Trophoblast cell (in vitro differentiated cells and primary cell): ENCODE data around the gene ZSCAN1.

ENCODE experiments used
- DNase-seq, 2 donors: peaks; one replicate each; pipeline ENCODE4 v3.0.0-alpha.2; 2016
- H2AFZ ChIP-seq: 2 replicates; pipeline ENCODE4 v1.6.1; 2013; ENCODE audit warnings: low read length, moderate library complexity, mild to moderate bottlenecking; ENCODE audit not compliant: insufficient read depth, poor library complexity
- H2AK5ac ChIP-seq: 2 replicates; pipeline ENCODE4 v1.6.1; 2013; ENCODE audit warnings: mild to moderate bottlenecking, low read length
- H2BK120ac ChIP-seq: 2 replicates; pipeline ENCODE4 v1.6.1; 2013; ENCODE audit warnings: low read length, mild to moderate bottlenecking, moderate library complexity; ENCODE audit not compliant: insufficient read depth, poor library complexity
- H2BK12ac ChIP-seq: 2 replicates; pipeline ENCODE4 v1.6.1; 2013; ENCODE audit warnings: mild to moderate bottlenecking, low read length, moderate library complexity
- H2BK5ac ChIP-seq: 2 replicates; pipeline ENCODE4 v1.6.1; 2013; ENCODE audit warnings: low read length, low read depth, moderate library complexity, mild to moderate bottlenecking; ENCODE audit not compliant: poor library complexity
- H3K14ac ChIP-seq: 2 replicates; pipeline ENCODE4 v1.6.1; 2013; ENCODE audit warnings: mild to moderate bottlenecking, low read length
- H3K18ac ChIP-seq: 2 replicates; pipeline ENCODE4 v1.6.1; 2013; ENCODE audit warnings: mild to moderate bottlenecking, low read length
- H3K23ac ChIP-seq: 2 replicates; pipeline ENCODE4 v1.6.1; 2013; ENCODE audit warnings: low read length
- H3K27ac ChIP-seq: 2 replicates; pipeline ENCODE4 v1.5.1; 2013; ENCODE audit warnings: low read depth, mild to moderate bottlenecking, inconsistent platforms, low read length, moderate library complexity
- H3K27me3 ChIP-seq: 2 replicates; pipeline ENCODE4 v1.6.1; 2013; ENCODE audit warnings: inconsistent platforms, mild to moderate bottlenecking, low read length, moderate library complexity; ENCODE audit not compliant: insufficient read depth
- H3K36me3 ChIP-seq, 2 experiments: 1 replicate in 1 of 2; 2 replicates in 1 of 2; pipeline ENCODE4 v1.6.1; 2013; ENCODE audit warnings: low read length in 2 of 2, mild to moderate bottlenecking in 2 of 2, moderate library complexity in 1 of 2; ENCODE audit not compliant: insufficient read depth in 2 of 2, control insufficient read depth in 1 of 2
- H3K4ac ChIP-seq: 2 replicates; pipeline ENCODE4 v1.6.1; 2013; ENCODE audit warnings: low read depth, mild to moderate bottlenecking, low read length, moderate library complexity
- H3K4me1 ChIP-seq, 2 experiments: 1 replicate in 1 of 2; 2 replicates in 1 of 2; pipeline ENCODE4 v1.6.1; 2013; ENCODE audit warnings: low read length in 2 of 2, mild to moderate bottlenecking in 2 of 2, moderate library complexity in 1 of 2; ENCODE audit not compliant: insufficient read depth in 2 of 2, control insufficient read depth in 1 of 2
- H3K4me2 ChIP-seq: 2 replicates; pipeline ENCODE4 v1.6.1; 2013; ENCODE audit warnings: inconsistent platforms, mild to moderate bottlenecking, low read length, moderate library complexity
- H3K4me3 ChIP-seq: 2 replicates; pipeline ENCODE4 v1.5.1; 2013; ENCODE audit warnings: mild to moderate bottlenecking, low read depth, low read length, inconsistent platforms
- H3K79me1 ChIP-seq: one replicate; pipeline ENCODE4 v1.6.1; 2013; ENCODE audit warnings: low read length
- H3K79me2 ChIP-seq: 2 replicates; pipeline ENCODE4 v1.6.1; 2013; ENCODE audit warnings: low read length, mild to moderate bottlenecking; ENCODE audit not compliant: control insufficient read depth, insufficient read depth, poor library complexity
- H3K9ac ChIP-seq: 2 replicates; pipeline ENCODE4 v1.6.1; 2013; ENCODE audit warnings: mild to moderate bottlenecking, low read length
- H3K9me3 ChIP-seq: 2 replicates; pipeline ENCODE4 v1.6.1; 2013; ENCODE audit warnings: low read depth, mild to moderate bottlenecking, control low read depth, inconsistent platforms, low read length; ENCODE audit not compliant: insufficient read depth
- H4K12ac ChIP-seq: 2 replicates; pipeline ENCODE4 v1.6.1; 2013; ENCODE audit warnings: low read depth, mild to moderate bottlenecking, low read length, moderate library complexity
- H4K8ac ChIP-seq: 2 replicates; pipeline ENCODE4 v1.6.1; 2013; ENCODE audit warnings: low read depth, mild to moderate bottlenecking, low read length, moderate library complexity
- H4K91ac ChIP-seq: one replicate; pipeline ENCODE4 v1.6.1; 2013; ENCODE audit warnings: low read depth, mild to moderate bottlenecking, low read length, moderate library complexity
- WGBS: extraction: QIAGEN DNeasy Blood & Tissue Kit; methylation state at CpG from one replicate; pipeline ENCODE4 v1.1.7; 2013; ENCODE audit warnings: missing lambda C conversion rate; ENCODE audit not compliant: insufficient read length, insufficient coverage; ENCODE audit errors: extremely low coverage; 5-methylcytosine and 5-hydroxymethylcytosine counted together

ZSCAN1 gene

DNA sequence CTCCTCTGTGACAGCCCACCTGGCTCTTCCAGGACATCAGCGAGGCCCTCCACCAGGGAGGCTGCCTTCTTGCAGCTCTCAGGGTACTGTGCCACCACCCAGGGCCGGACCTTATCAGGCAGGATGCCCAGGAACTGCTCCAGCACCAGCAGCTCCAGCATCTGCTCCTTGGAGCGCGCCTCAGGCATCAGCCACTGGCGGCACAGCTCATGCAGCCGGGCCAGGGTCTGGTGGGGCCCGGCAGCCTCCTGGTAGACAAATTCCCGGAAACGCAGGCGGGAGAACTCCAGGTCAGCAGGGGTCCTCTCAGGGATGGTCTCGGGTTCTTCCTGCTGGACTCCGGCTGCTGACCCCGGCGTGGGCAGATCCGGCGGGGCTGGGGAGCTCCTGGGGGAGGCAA is 56.0 kb downstream of the ZSCAN1 start:
- H2BK120ac ChIP-seq: no peak overlapping the region
- H4K12ac ChIP-seq: no peak overlapping the region
- H3K27me3 ChIP-seq: no peaks in the 10 kb centered on the region
- no peaks in the 10 kb centered on the region for H3K79me2 ChIP-seq
- H3K27ac ChIP-seq: no peak overlapping the region
- H3K9ac ChIP-seq: no peak overlapping the region
- H3K4me2 ChIP-seq: no peak overlapping the region
- H3K79me1 ChIP-seq: no peaks in the 10 kb centered on the region
- H3K36me3 ChIP-seq: peaks cover 38 to 39% of the 10 kb centered on the region in 2 experiments
- WGBS: no CpG with 5 or more reads among the region's 16 CpGs
- no peak overlapping the region for H3K18ac ChIP-seq
- H3K14ac ChIP-seq: no peak overlapping the region
- no peak for DNase-seq
- H3K23ac ChIP-seq: no peak overlapping the region
- no peak overlapping the region for H2BK12ac ChIP-seq
- peaks cover 7% of the 10 kb centered on the region for H3K9me3 ChIP-seq
- no peaks in the 10 kb centered on the region for H3K4me1 ChIP-seq
- no peak overlapping the region for H2AK5ac ChIP-seq
- H3K4me3 ChIP-seq: no peak overlapping the region
- no peak overlapping the region for H4K8ac ChIP-seq
- no peak overlapping the region for H3K4ac ChIP-seq
- H2AFZ ChIP-seq: no peak overlapping the region
- no peak overlapping the region for H4K91ac ChIP-seq
- H2BK5ac ChIP-seq: no peak overlapping the region

GRCh38 chr19:58091251-58091995 is 57.6 kb downstream of the ZSCAN1 start:
- peaks cover 3% of the 10 kb centered on the region for H3K9me3 ChIP-seq
- no peak overlapping the region for H4K12ac ChIP-seq
- WGBS: no CpG with 5 or more reads among the region's 11 CpGs
- no peak overlapping the region for H2AFZ ChIP-seq
- no peak overlapping the region for H3K23ac ChIP-seq
- no peak overlapping the region for H4K8ac ChIP-seq
- H3K36me3 ChIP-seq: peaks cover 24 to 27% of the 10 kb centered on the region in 2 experiments
- H3K79me2 ChIP-seq: no peaks in the 10 kb centered on the region
- H2BK120ac ChIP-seq: no peak overlapping the region
- H2BK12ac ChIP-seq: no peak overlapping the region
- no peak overlapping the region for H3K4me2 ChIP-seq
- H3K27me3 ChIP-seq: no peaks in the 10 kb centered on the region
- H2AK5ac ChIP-seq: no peak overlapping the region
- no peak overlapping the region for H3K4ac ChIP-seq
- H3K4me3 ChIP-seq: no peak overlapping the region
- no peak for DNase-seq
- H3K27ac ChIP-seq: no peak overlapping the region
- no peaks in the 10 kb centered on the region for H3K79me1 ChIP-seq
- no peak overlapping the region for H4K91ac ChIP-seq
- no peak overlapping the region for H3K9ac ChIP-seq
- no peak overlapping the region for H3K14ac ChIP-seq
- no peak overlapping the region for H2BK5ac ChIP-seq
- no peaks in the 10 kb centered on the region for H3K4me1 ChIP-seq
- H3K18ac ChIP-seq: no peak overlapping the region

GRCh38 chr19:58093071-58093470 is 59.2 kb downstream of the ZSCAN1 start:
- Histone ChIP-seq H3K4me2 (no peak overlapping the region), H2BK12ac (no peak overlapping the region), H3K4me3 (no peak overlapping the region), H3K27me3 (no peaks in the 10 kb centered on the region), H3K14ac (no peak overlapping the region), H3K9me3 (peaks cover 3% of the 10 kb centered on the region), H4K8ac (no peak overlapping the region), H3K79me1 (peaks cover 3% of the 10 kb centered on the region), H3K18ac (no peak overlapping the region), H2AFZ (no peak overlapping the region), H3K4me1 (peaks cover 3 to 4% of the 10 kb centered on the region in 2 experiments), H3K4ac (no peak overlapping the region), H2BK120ac (no peak overlapping the region), H2AK5ac (no peak overlapping the region), H2BK5ac (no peak overlapping the region), H4K12ac (no peak overlapping the region), H3K23ac (no peak overlapping the region), H3K9ac (no peak overlapping the region), H3K27ac (no peak overlapping the region), H3K79me2 (peaks cover 3% of the 10 kb centered on the region), H3K36me3 (peaks cover 10 to 16% of the 10 kb centered on the region in 2 experiments), H4K91ac (no peak overlapping the region)
- DNase-seq: no peak
- WGBS: no CpG with 5 or more reads among the region's 7 CpGs

GRCh38 chr19:58095328-58095727 is 61.5 kb downstream of the ZSCAN1 start:
- Histone ChIP-seq H4K8ac (no peak overlapping the region), H2AFZ (no peak overlapping the region), H2AK5ac (no peak overlapping the region), H3K27me3 (no peaks in the 10 kb centered on the region), H3K4ac (no peak overlapping the region), H3K23ac (no peak overlapping the region), H4K12ac (no peak overlapping the region), H3K9ac (no peak overlapping the region), H3K4me1 (peaks cover 7 to 8% of the 10 kb centered on the region in 2 experiments), H3K14ac (no peak overlapping the region), H2BK5ac (no peak overlapping the region), H2BK12ac (no peak overlapping the region), H2BK120ac (no peak overlapping the region), H4K91ac (no peak overlapping the region), H3K9me3 (peaks cover 5% of the 10 kb centered on the region), H3K27ac (no peak overlapping the region), H3K36me3 (peaks cover 1 to 5% of the 10 kb centered on the region in 2 experiments), H3K79me2 (peaks cover 3% of the 10 kb centered on the region), H3K4me2 (no peak overlapping the region), H3K4me3 (no peak overlapping the region), H3K79me1 (peaks cover 9% of the 10 kb centered on the region), H3K18ac (peak overlapping the region; percentile 0)
- no CpG with 5 or more reads among the region's 10 CpGs for WGBS
- no peak for DNase-seq
